GM12874 (cell line): ENCODE measurements around the gene KRTAP20-1.

ENCODE experiments used
- TF ChIP-seq, protein P1 (sequence below): IDR thresholded peaks from 2 replicates; pipeline ENCODE4 v1.5.1; 2011; ENCODE audit warnings: low read depth, mild to moderate bottlenecking, control low read depth, low read length, moderate library complexity; ENCODE audit not compliant: insufficient read depth

The KRTAP20-1 gene

DNA sequence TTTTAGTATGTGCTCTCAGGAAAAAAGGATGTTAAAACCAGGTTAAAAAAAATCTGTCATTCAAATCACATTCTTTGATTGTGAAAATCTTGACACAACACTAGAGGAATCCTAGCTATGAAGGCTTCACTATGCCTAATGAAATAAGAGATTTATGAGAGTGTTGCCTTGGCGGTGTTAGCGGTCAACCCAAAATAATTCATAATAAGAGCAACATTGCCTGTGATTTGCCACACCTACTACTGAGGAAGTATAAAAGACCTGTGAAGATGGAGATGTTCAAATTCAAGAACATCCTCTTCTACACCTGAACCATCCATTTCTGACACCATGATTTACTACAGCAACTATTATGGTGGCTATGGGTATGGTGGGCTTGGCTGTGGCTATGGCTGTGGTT is at the start of gene KRTAP20-1:
KRTAP20-1 (plus strand) TSS at position 301 of the 400 bp plus-strand sequence; CDS start at position 331, 30 bp downstream.
- TF ChIP-seq, protein P1, sequence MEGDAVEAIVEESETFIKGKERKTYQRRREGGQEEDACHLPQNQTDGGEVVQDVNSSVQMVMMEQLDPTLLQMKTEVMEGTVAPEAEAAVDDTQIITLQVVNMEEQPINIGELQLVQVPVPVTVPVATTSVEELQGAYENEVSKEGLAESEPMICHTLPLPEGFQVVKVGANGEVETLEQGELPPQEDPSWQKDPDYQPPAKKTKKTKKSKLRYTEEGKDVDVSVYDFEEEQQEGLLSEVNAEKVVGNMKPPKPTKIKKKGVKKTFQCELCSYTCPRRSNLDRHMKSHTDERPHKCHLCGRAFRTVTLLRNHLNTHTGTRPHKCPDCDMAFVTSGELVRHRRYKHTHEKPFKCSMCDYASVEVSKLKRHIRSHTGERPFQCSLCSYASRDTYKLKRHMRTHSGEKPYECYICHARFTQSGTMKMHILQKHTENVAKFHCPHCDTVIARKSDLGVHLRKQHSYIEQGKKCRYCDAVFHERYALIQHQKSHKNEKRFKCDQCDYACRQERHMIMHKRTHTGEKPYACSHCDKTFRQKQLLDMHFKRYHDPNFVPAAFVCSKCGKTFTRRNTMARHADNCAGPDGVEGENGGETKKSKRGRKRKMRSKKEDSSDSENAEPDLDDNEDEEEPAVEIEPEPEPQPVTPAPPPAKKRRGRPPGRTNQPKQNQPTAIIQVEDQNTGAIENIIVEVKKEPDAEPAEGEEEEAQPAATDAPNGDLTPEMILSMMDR: no peak

- TF ChIP-seq, protein P1: no peak
Observed at GRCh38 chr21:30567617-30568016, 48.6 kb upstream of the KRTAP20-1 start.

DNA sequence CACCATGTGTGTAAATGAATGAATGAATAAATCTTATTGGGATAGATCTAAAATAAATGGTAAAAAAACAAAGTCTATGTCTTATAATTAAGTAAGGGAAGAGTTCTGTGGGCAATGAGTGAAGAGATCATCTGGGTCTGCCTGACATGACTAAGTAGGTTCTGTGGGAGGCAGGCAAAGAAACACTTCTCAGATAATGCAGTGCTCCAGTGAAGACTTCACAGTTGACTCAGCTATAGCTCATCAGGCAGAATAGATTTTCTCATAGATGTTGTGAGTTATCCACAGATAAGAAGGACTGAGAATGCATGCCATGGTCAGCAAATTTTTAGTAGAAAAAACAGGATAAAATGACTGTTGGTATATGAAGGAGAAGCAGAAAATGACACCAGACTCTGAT is 38.5 kb upstream of the KRTAP20-1 start:
- TF ChIP-seq, protein P1: no peak

DNA sequence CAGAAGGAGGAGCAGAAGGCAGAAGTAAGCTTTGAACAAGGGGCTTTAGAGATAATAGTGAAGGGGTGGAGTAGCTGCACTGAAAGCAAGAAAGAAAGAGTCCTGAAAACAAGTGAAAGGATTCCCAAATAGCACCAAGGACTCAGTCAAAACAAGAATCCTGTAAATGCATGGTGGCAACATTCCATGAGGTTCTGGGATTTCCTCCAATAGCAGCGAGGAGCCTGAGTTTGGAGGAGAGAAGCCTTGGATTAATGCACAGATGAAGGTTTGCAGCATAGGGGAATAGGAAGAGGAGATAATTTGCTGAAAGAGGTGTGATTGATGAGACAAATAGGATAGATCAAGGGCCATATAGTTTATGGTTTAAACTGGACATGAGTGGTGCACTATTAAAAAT is 36.9 kb upstream of the KRTAP20-1 start:
- TF ChIP-seq, protein P1: no peak

DNA sequence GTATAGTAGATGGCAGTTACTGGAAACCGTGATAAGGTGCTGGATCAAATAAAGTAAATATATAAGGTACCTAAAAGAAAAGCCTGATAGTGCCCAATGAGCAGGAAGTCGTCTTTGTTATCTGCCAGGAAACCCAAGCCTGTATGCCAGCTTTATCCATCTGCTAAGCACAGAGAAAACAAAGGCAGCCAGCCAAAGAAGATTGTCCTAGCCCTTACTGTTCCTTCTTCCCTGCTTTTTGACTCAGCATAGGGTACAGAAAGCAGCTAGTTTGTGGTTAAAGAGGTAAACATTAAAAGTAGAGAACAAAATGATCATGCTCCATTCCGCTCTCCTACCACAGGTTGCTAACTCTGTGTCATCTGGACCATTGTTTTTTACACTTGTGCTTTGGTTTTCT is 36.1 kb upstream of the KRTAP20-1 start:
- TF ChIP-seq, protein P1: no peak

- TF ChIP-seq, protein P1: no peak
Observed at GRCh38 chr21:30582870-30583269, 33.4 kb upstream of the KRTAP20-1 start.

DNA sequence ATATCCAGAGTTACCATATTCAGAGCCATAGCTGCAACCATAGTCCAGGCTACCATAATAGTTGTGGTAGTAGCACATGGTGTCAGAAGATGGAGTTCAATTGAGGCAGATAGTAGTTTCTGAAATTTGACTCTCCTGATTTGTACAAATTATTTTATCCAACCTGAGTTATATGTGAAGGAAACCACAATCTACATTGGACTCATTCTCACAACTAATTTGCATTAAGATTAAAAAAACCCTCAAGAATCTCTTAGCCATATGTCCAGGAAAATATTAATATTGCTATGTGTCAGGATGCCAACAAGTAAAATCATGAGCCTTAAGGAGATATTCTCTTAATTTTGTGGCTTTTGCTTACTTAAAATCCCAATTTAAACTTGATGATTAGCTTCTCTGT is 25.9 kb upstream of the KRTAP20-1 start, which contains the start of gene KRTAP22-2:
KRTAP22-2 (minus strand) TSS at position 101 of the 400 bp plus-strand sequence.
- TF ChIP-seq, protein P1: no peak
